GM12891 (cell line): ENCODE measurements around the gene TSC22D1.

ENCODE experiments used
- PAX5 ChIP-seq: IDR thresholded peaks from 2 replicates; pipeline ENCODE4 v1.6.1; 2011; ENCODE audit warnings: low read length, moderate library complexity, mild to moderate bottlenecking; ENCODE audit not compliant: insufficient read depth, severe bottlenecking
- POLR2A ChIP-seq: IDR thresholded peaks from 2 replicates; pipeline ENCODE4 v1.6.1; 2011; ENCODE audit warnings: low read depth, low read length, control low read depth
- POLR2AphosphoS5 ChIP-seq: IDR thresholded peaks from 2 replicates; pipeline ENCODE4 v1.6.1; 2011; ENCODE audit warnings: low read depth, low read length, control low read depth
- POU2F2 ChIP-seq: IDR thresholded peaks from 2 replicates; pipeline ENCODE4 v1.6.1; 2011; ENCODE audit warnings: low read depth, mild to moderate bottlenecking, control low read depth, low read length, moderate library complexity
- SPI1 ChIP-seq: IDR thresholded peaks from 2 replicates; pipeline ENCODE4 v1.6.1; 2011; ENCODE audit warnings: low read depth, low read length, control low read depth
- TAF1 ChIP-seq: IDR thresholded peaks from 2 replicates; pipeline ENCODE4 v1.6.1; 2011; ENCODE audit warnings: low read depth, low read length, control low read depth

- TF ChIP-seq POLR2A (no peak), POLR2AphosphoS5 (no peak), SPI1 (no peak), TAF1 (no peak), POU2F2 (no peak), PAX5 (no peak)
These were observed 127.8 kb downstream of the TSC22D1 start for GRCh38 chr13:44448373-44448772.
